ENCODE results near the gene LEO1.

DNA sequence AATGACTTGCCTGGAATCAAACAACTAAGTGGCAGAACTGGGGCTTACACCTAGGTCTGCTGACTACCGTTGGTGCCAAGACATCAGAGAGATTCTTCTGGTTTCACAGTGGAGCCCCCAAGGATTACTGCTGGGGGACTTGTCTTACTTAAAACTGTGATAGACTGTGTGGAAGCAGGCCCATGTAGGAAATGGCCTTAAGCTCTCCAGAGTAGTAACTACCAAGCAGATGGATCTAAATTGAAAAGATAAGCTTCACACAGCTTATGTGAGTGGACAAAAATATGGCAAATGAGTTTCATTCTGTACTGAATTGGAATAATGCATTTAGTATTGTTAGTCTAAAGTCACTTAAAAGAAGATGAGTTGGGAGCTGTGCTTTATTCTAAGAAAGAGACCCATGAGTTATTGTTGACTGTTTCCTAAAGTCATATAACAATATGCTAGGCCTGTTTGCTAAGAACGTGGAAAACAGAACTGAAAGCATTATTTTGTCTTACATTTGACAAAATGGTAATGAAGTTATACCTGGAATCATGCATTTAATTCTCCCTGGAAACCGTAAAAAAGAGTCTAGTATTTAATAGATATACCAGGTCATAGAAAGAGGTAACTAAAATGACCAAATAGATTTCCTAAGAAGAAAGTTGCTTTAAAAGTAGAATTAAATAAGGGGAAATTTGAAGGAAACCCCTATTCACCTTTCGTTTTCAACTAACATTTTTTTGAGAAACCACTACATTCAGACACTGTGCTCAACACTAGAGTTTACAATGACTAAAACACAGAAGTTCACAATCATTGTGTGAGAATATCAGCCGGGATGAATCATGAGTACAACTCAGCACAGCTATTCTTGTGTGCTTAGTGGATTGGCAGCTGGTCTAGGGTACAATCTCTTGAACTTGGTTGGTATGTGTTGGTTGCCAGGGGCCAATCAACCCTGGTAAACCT, 34.4 kb upstream of the LEO1 start:
- TF ChIP-seq NR2F2 (IDR thresholded peaks at IDR 0.05): no peak
- TF ChIP-seq, protein P1, sequence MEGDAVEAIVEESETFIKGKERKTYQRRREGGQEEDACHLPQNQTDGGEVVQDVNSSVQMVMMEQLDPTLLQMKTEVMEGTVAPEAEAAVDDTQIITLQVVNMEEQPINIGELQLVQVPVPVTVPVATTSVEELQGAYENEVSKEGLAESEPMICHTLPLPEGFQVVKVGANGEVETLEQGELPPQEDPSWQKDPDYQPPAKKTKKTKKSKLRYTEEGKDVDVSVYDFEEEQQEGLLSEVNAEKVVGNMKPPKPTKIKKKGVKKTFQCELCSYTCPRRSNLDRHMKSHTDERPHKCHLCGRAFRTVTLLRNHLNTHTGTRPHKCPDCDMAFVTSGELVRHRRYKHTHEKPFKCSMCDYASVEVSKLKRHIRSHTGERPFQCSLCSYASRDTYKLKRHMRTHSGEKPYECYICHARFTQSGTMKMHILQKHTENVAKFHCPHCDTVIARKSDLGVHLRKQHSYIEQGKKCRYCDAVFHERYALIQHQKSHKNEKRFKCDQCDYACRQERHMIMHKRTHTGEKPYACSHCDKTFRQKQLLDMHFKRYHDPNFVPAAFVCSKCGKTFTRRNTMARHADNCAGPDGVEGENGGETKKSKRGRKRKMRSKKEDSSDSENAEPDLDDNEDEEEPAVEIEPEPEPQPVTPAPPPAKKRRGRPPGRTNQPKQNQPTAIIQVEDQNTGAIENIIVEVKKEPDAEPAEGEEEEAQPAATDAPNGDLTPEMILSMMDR (IDR thresholded peaks at IDR 0.05; ENCODE audit: low read depth, low read length, missing input control): no peak
- TF ChIP-seq, protein P2, sequence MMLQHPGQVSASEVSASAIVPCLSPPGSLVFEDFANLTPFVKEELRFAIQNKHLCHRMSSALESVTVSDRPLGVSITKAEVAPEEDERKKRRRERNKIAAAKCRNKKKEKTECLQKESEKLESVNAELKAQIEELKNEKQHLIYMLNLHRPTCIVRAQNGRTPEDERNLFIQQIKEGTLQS (IDR thresholded peaks at IDR 0.05): no peak
- no peak for TF ChIP-seq RAD21 (IDR thresholded peaks at IDR 0.05)
- no peak for TF ChIP-seq YY1 (IDR thresholded peaks at IDR 0.05)
- TF ChIP-seq EGR1 (IDR thresholded peaks at IDR 0.05; ENCODE audit: low read depth in 2 of 2): no peak
- TF ChIP-seq, protein P3, sequence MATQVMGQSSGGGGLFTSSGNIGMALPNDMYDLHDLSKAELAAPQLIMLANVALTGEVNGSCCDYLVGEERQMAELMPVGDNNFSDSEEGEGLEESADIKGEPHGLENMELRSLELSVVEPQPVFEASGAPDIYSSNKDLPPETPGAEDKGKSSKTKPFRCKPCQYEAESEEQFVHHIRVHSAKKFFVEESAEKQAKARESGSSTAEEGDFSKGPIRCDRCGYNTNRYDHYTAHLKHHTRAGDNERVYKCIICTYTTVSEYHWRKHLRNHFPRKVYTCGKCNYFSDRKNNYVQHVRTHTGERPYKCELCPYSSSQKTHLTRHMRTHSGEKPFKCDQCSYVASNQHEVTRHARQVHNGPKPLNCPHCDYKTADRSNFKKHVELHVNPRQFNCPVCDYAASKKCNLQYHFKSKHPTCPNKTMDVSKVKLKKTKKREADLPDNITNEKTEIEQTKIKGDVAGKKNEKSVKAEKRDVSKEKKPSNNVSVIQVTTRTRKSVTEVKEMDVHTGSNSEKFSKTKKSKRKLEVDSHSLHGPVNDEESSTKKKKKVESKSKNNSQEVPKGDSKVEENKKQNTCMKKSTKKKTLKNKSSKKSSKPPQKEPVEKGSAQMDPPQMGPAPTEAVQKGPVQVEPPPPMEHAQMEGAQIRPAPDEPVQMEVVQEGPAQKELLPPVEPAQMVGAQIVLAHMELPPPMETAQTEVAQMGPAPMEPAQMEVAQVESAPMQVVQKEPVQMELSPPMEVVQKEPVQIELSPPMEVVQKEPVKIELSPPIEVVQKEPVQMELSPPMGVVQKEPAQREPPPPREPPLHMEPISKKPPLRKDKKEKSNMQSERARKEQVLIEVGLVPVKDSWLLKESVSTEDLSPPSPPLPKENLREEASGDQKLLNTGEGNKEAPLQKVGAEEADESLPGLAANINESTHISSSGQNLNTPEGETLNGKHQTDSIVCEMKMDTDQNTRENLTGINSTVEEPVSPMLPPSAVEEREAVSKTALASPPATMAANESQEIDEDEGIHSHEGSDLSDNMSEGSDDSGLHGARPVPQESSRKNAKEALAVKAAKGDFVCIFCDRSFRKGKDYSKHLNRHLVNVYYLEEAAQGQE (IDR thresholded peaks at IDR 0.05): no peak
- no peak for TF ChIP-seq TAF1 (conservative IDR thresholded peaks at IDR 0.05)
- TF ChIP-seq RXRA (IDR thresholded peaks at IDR 0.05): no peak
- TF ChIP-seq, protein P4, sequence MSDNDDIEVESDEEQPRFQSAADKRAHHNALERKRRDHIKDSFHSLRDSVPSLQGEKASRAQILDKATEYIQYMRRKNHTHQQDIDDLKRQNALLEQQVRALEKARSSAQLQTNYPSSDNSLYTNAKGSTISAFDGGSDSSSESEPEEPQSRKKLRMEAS (IDR thresholded peaks at IDR 0.05): no peak
- no peak for TF ChIP-seq JUND (IDR thresholded peaks at IDR 0.05)
- TF ChIP-seq SP1 (IDR thresholded peaks at IDR 0.05): no peak
- TF ChIP-seq, protein P5, sequence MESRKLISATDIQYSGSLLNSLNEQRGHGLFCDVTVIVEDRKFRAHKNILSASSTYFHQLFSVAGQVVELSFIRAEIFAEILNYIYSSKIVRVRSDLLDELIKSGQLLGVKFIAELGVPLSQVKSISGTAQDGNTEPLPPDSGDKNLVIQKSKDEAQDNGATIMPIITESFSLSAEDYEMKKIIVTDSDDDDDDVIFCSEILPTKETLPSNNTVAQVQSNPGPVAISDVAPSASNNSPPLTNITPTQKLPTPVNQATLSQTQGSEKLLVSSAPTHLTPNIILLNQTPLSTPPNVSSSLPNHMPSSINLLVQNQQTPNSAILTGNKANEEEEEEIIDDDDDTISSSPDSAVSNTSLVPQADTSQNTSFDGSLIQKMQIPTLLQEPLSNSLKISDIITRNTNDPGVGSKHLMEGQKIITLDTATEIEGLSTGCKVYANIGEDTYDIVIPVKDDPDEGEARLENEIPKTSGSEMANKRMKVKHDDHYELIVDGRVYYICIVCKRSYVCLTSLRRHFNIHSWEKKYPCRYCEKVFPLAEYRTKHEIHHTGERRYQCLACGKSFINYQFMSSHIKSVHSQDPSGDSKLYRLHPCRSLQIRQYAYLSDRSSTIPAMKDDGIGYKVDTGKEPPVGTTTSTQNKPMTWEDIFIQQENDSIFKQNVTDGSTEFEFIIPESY (IDR thresholded peaks at IDR 0.05): no peak
- no peak for TF ChIP-seq FOXA1 (IDR thresholded peaks at IDR 0.05)

All from liver (tissue), 3 donors.